ENCODE data around the gene NKIRAS1. TPM values are rescaled to one million over a fixed set of nuclear protein-coding genes. Genes with fewer than 3 reads are reported as not detected.
A peak's percentile ranks its signal among the peaks of the same experiment; 100 is the strongest.

NKIRAS1 gene
- total and polyA plus RNA-seq, 8 donors, result 8.8 to 19.7 (median 14.5) TPM

DNA sequence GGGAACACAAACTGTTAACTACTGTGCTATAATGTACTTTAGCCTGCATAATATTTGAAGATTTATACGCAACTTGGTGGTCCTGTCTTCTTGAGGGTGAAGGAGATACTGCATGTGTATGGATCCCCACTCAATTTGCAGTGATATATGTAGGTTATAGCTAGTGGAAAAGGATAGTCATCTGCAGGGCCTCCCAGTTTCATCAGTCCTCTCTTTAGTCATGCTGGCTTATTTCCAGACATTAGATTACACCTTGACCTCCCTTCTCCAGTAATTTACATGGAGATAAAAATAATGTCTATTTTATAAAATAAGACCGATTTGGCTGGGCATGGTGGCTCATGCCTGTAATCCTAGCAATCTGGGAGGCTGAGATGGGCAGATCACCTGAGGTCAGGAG is 32.0 kb upstream of the NKIRAS1 start:
- Histone ChIP-seq H3K27me3 (no peaks in the 10 kb centered on the region), H3K4me1 (peaks cover 26 to 53% of the 10 kb centered on the region in 2 donors), H3K36me3 (no peaks in the 10 kb centered on the region), H3K9me3 (no peaks in the 10 kb centered on the region), H3K27ac (no peak overlapping the region), H3K4me3 (no peak overlapping the region)
- ATAC-seq (no peak), DNase-seq (no peak)
- TF ChIP-seq, protein P1, sequence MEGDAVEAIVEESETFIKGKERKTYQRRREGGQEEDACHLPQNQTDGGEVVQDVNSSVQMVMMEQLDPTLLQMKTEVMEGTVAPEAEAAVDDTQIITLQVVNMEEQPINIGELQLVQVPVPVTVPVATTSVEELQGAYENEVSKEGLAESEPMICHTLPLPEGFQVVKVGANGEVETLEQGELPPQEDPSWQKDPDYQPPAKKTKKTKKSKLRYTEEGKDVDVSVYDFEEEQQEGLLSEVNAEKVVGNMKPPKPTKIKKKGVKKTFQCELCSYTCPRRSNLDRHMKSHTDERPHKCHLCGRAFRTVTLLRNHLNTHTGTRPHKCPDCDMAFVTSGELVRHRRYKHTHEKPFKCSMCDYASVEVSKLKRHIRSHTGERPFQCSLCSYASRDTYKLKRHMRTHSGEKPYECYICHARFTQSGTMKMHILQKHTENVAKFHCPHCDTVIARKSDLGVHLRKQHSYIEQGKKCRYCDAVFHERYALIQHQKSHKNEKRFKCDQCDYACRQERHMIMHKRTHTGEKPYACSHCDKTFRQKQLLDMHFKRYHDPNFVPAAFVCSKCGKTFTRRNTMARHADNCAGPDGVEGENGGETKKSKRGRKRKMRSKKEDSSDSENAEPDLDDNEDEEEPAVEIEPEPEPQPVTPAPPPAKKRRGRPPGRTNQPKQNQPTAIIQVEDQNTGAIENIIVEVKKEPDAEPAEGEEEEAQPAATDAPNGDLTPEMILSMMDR (IDR thresholded peaks at IDR 0.05), result no peak
- intact Hi-C loops (cut with DNase I), result no loop called here

DNA sequence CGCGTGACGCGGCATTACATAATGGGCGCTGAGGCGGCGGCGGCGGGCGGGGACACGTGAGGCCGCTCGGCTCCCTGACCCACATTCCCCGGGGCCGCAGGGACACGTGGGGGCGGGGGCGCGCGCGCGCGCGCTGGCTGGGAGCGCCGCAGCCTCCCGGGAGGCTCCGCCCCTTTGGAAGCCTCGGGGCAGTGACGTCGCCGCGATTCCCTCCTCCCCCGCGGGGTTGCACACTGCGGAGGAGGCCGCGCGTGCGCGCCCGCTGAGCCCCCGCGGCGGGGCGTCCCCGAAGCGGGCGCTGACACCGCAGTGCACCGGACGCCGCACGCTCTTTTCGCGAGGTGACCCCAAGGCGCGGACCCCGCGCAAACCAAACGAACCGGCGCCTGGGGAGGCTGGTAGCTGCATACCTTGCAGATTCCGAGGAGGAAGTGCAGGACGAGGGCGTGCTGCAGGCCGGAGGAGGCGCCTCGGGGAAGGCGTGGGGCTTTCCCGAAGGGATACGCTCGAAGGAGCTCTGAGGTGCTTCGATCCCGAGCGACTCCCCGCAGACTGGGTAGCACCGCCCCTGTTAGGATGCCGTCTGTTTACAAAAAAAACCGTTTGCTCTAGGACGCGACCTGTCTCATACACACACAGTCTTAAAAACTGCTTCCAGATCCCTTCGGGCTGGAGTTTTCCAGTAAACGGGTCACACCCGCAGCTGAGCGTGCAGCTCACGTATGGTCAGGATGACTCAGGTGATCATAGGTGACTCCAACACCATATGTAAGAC is 29.3 kb upstream of the NKIRAS1 start:
- Histone ChIP-seq H3K9me3 (no peaks in the 10 kb centered on the region), H3K4me3 (peak overlapping the region; percentile 71 to 77), H3K27me3 (no peaks in the 10 kb centered on the region), H3K36me3 (no peaks in the 10 kb centered on the region), H3K4me1 (peaks cover 26 to 41% of the 10 kb centered on the region in 2 donors), H3K27ac (peak overlapping the region; percentile 92 to 94)
- DNase-seq, result peak; percentile 97 to 100 (median 98)
- ATAC-seq, result peak; percentile 93
- TF ChIP-seq, protein P1 (IDR thresholded peaks at IDR 0.05), result peak in 1 of 2 donors; percentile 5
- intact Hi-C loops (cut with DNase I), result no loop called here

DNA sequence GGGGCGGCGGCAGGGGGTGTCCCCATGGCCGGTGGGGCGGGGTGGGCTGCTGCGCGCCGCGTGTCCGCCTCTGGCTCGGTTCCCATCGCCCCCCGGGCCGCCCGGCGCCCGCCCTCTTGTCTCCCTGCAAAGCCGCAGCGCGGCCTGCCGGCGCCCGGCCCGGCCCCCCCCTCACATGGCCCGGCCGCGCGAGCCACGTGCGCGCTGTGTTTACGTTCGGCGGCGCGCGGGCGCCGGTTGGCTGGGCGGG is 28.8 kb upstream of the NKIRAS1 start:
- TF ChIP-seq, protein P1 (IDR thresholded peaks at IDR 0.05), result no peak
- intact Hi-C loops (cut with DNase I), result no loop called here
- Histone ChIP-seq H3K27ac (peak overlapping the region; percentile 92 to 94), H3K4me1 (peaks cover 26 to 36% of the 10 kb centered on the region in 2 donors), H3K27me3 (no peaks in the 10 kb centered on the region), H3K4me3 (peak overlapping the region; percentile 55 to 77), H3K9me3 (no peaks in the 10 kb centered on the region), H3K36me3 (no peaks in the 10 kb centered on the region)
- ATAC-seq (no peak), DNase-seq (no peak)

DNA sequence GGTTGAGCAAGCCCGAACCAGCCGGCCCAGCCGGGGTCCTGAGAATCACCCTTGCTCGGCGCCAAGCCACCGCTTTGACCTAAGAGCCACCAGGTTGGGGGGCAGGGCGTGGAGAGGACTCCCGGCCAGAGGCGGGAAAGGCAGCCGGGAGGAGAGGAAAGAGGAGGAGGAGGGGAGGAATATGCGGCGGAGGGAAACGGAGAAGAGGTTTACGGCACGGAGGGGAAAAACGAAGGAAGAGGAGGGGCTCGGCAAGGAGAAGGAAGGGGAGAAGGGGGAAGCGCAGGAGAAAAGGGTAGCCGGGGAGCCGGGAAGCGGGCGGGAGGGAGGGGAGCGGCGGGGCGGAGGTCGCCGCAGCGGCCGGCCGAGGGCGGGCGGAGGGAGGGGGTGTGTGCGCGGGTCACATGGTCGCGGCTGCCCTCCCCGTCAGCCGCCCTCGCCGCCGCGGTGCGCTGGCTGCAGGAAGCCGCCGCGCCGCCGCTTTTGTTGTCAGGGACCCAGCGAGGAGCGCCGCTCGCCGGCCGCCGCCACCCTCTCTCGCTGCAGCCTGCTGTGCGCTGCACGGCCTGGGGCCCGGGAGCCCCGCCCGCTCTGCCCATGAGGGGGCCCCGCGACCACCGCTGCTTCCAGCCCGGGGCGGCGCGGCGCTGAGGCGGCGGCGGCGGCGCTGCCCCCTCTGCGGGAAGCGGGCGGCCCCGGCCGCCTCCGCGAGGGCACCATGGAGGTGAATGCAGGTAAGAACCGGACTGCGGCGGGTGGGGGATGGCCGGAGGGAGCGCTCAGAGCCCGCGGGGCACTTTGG is 28.3 kb upstream of the NKIRAS1 start, which contains the start of gene NR1D2:
NR1D2 (plus strand) TSS at position 426 of the 802 bp plus-strand sequence; CDS start at position 719, 293 bp downstream.
- ATAC-seq (peak; percentile 78), DNase-seq (peak; percentile 77 to 96 (median 90))
- H3K27ac ChIP-seq, result peak within 1 kb of the TSS; percentile 92 to 94
- no peaks in the 10 kb centered on the region for H3K9me3 ChIP-seq
- H3K27me3 ChIP-seq, result no peaks in the 10 kb centered on the region
- intact Hi-C loops (cut with DNase I), result no loop called here
- peaks cover 23 to 31% of the 10 kb centered on the region in 2 donors for H3K4me1 ChIP-seq
- TF ChIP-seq, protein P1 (IDR thresholded peaks at IDR 0.05), result no peak
- H3K4me3 ChIP-seq, result peak within 1 kb of the TSS; percentile 71 to 77
- H3K36me3 ChIP-seq, result no peaks in the 10 kb centered on the region
